Dendritic cell treated with granulocyte-macrophage colony-stimulating factor and Interleukin-4, amounts not matched to agents 40 ng/mL and 50 ng/mL, for 4 days (primary cell): ENCODE measurements around the gene CLEC5A.

Experiments
- H3K27ac Mint-ChIP-seq: one replicate; pipeline ENCODE4 v1.8.0; 2022; ENCODE audit warnings: mild to moderate bottlenecking, mixed read lengths
- H3K27me3 Mint-ChIP-seq: one replicate; pipeline ENCODE4 v1.8.0; 2022; ENCODE audit warnings: mild to moderate bottlenecking, mixed read lengths
- H3K36me3 Mint-ChIP-seq: one replicate; pipeline ENCODE4 v1.8.0; 2022; ENCODE audit warnings: low read depth, mixed read lengths
- H3K4me1 Mint-ChIP-seq: one replicate; pipeline ENCODE4 v1.8.0; 2022; ENCODE audit warnings: low read depth, mixed read lengths
- H3K4me3 Mint-ChIP-seq: one replicate; pipeline ENCODE4 v1.8.0; 2022; ENCODE audit warnings: mild to moderate bottlenecking, moderate library complexity, mixed read lengths
- H3K9me3 Mint-ChIP-seq: one replicate; pipeline ENCODE4 v1.8.0; 2022; ENCODE audit warnings: mixed read lengths
- intact Hi-C: fragments of 100-400 bp; cut with micrococcal nuclease; formaldehyde crosslinking; loops from one replicate; pipeline ENCODE4 v1.15.0; 2022

The CLEC5A gene

DNA sequence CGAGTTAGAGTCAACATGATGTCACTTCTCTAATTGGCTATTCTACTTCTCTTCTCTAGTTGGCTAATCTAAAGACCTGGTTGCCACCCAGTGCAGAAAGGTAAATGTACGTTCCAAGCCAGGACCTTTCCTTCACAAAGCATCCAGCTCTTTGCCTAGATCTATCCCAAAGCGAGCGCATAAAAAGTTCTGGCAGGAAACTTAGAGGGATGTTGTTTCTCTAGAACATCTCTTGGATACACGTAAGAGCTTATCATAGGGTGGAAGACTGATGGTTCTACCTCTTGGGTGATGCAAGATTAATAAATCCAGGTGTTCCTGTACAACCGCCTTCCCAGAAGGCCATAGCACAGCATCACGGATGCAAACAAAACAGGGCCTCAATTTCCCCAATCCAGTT is 26.9 kb upstream of the CLEC5A start, which contains the start of gene TAS2R38:
Gene TAS2R38 (minus strand): TSS at position 101 of the 400 bp plus-strand sequence. CDS start 84 bp downstream, at position 17.
- Mint-ChIP-seq H3K27ac (no peak within 1 kb of the TSS), H3K36me3 (no peaks in the 10 kb centered on the region), H3K27me3 (no peaks in the 10 kb centered on the region), H3K4me3 (no peak within 1 kb of the TSS), H3K4me1 (peaks cover 10% of the 10 kb centered on the region), H3K9me3 (no peaks in the 10 kb centered on the region)
- intact Hi-C loops = loop anchor here (10.0 kb wide), 3 partner anchors 131 to 331 kb away; no protein-coding TSS in a partner anchor

DNA sequence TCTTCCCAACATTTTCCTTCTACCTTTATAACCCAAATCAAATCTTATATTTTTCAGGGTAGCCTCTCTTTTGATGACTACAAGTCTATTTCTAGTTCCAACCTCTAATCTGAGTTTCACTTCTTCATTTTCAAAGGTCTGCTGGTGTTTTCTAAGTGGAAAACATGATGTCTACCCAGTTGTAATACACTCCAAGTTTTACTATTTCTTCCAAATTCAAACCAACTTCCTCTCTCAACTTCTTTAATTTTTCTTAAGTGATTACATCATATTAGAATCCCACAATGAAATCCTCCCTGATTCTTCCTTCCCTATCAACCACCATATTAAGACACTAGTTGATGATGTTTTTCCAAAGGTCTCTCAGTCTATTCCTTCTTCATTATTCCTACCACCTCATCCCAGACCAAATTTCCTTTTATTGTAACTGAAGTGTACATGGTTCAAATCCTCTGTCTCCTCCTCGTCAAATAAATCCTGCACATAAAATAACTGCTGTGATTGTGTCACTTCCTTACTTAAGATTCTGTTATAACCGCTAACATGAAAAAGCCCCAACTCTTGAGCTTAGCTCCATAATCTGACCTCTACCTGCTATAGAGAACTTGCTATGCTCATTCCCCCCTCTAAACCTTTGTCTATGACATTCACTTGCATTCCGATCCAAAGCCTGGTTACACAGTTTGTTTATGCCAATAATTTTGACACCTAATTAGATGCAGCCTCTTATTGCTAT is 14.1 kb upstream of the CLEC5A start:
- H3K4me1 Mint-ChIP-seq = peaks cover 19% of the 10 kb centered on the region
- H3K27ac Mint-ChIP-seq = peak overlapping the region; percentile 75
- H3K36me3 Mint-ChIP-seq = no peaks in the 10 kb centered on the region
- H3K4me3 Mint-ChIP-seq = peak overlapping the region; percentile 2
- intact Hi-C loops = loop anchor here (1.0 kb wide), 1 partner anchor 16 kb away; no protein-coding TSS in a partner anchor
- no peaks in the 10 kb centered on the region for H3K27me3 Mint-ChIP-seq
- peaks cover 26% of the 10 kb centered on the region for H3K9me3 Mint-ChIP-seq

DNA sequence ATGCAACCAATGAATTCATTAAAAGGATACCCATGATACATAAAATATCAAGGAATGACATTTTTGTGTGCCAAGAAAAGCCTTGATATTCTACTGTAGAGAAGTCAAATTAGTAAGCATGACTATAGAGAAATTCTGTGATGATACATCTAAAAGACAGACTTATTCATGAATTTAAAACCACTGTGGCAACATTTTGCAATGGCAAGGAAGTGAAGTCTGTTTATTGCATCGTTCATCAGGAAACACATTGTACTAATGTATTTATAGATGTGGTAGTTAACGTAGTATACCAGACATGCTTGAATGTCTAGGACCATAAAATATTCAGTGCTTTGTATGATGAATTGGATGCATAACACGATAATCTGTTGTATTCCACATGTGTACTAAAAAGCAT is 9.3 kb upstream of the CLEC5A start:
- H3K27me3 Mint-ChIP-seq = no peaks in the 10 kb centered on the region
- peaks cover 40% of the 10 kb centered on the region for H3K4me1 Mint-ChIP-seq
- no peak overlapping the region for H3K27ac Mint-ChIP-seq
- intact Hi-C loops = loop anchor here (10.0 kb wide), 1 partner anchor 301 kb away; no protein-coding TSS in a partner anchor
- H3K36me3 Mint-ChIP-seq = no peaks in the 10 kb centered on the region
- peaks cover 9% of the 10 kb centered on the region for H3K9me3 Mint-ChIP-seq
- no peak overlapping the region for H3K4me3 Mint-ChIP-seq

DNA sequence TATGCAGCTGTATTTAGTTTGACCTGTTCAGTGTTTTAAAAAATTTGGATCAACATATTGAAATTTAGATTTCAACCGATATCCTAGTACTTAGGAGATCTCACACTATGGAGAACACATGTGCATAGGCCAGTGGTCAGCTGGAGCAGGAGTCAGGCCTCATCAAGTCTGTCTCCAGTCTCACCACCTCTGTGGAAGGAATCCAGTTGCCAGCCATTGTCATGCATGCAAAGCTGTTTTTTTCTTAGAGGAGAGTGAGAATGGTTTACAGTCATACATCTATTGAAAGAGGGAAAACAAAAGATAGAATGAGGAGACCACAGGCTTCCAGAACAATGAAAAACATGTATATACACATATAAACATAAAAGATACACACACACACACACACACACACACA is 7.6 kb upstream of the CLEC5A start:
- intact Hi-C loops = loop anchor here (10.0 kb wide), 1 partner anchor 300 kb away; no protein-coding TSS in a partner anchor
- Mint-ChIP-seq H3K4me1 (peaks cover 43% of the 10 kb centered on the region), H3K27ac (no peak overlapping the region), H3K4me3 (no peak overlapping the region), H3K9me3 (peaks cover 9% of the 10 kb centered on the region), H3K27me3 (no peaks in the 10 kb centered on the region), H3K36me3 (no peaks in the 10 kb centered on the region)

DNA sequence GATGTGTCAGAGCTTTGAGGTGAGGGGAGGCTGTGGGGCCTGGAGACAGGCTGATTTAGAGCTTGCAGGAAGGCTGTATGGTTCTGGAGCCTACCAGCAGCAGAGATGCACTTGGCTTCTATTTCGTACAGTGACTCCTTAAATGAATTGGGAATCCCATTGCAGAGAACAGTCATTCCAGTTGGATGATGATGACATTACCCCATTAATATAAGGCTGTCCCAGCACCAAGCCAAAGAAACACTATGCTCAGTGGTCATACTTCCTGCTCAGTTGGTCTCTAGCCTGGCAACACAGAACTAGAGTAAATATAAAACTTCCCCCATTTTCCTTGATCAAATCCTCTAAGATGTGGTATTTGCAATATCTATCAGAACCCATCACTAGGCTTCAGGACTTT is 5.7 kb upstream of the CLEC5A start:
- Mint-ChIP-seq H3K36me3 (no peaks in the 10 kb centered on the region), H3K4me1 (peaks cover 51% of the 10 kb centered on the region), H3K27me3 (no peaks in the 10 kb centered on the region), H3K9me3 (peaks cover 6% of the 10 kb centered on the region), H3K27ac (no peak overlapping the region), H3K4me3 (no peak overlapping the region)
- intact Hi-C loops = loop anchor here (10.0 kb wide), 1 partner anchor 298 kb away; no protein-coding TSS in a partner anchor

DNA sequence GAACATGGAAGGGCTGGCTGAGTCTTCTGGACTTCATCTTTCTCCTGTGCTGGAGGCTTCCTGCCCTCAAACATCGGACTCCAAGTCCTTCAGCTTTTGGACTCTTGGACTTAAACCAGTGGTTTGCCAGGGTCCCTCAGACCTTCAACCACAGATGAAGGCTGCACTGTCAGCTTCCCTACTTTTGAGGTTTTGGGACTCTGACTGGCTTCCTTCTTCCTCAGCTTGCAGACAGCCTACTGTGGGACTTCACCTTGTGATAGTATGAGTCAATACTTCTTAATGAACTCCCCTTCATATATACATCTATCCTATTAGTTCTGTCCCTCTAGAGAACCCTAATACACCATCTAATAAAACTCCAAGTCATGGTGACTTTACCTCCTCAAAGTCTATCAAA is 4.0 kb upstream of the CLEC5A start:
- intact Hi-C loops = loop anchor here (10.0 kb wide), 1 partner anchor 296 kb away; no protein-coding TSS in a partner anchor
- H3K36me3 Mint-ChIP-seq = no peaks in the 10 kb centered on the region
- H3K27ac Mint-ChIP-seq = no peak overlapping the region
- no peak overlapping the region for H3K4me3 Mint-ChIP-seq
- no peaks in the 10 kb centered on the region for H3K9me3 Mint-ChIP-seq
- peaks cover 65% of the 10 kb centered on the region for H3K4me1 Mint-ChIP-seq
- peaks cover 1% of the 10 kb centered on the region for H3K27me3 Mint-ChIP-seq

DNA sequence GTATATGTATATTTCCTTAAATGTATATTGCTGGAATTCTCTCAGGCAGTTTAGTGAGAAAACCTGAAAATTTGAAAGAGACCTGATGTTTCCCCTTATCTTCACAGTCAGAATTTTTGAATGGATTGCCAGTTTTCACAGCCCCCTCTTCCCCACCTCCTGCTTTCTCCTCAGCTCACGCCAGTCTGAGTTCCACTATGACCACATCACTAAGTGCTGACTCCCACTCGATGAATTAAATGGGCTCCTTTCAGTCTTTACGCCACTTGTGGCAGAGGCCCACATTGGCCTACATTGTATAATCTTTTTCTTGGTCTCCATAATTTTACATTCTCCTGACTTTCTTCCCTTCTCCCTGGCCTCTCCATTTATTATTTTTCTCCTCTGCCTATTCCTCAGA is 3.1 kb upstream of the CLEC5A start:
- Mint-ChIP-seq H3K27ac (peak overlapping the region; percentile 9), H3K9me3 (no peaks in the 10 kb centered on the region), H3K4me3 (no peak overlapping the region), H3K4me1 (peaks cover 67% of the 10 kb centered on the region), H3K27me3 (peaks cover 1% of the 10 kb centered on the region), H3K36me3 (no peaks in the 10 kb centered on the region)
- intact Hi-C loops = loop anchor here (10.0 kb wide), 1 partner anchor 295 kb away; no protein-coding TSS in a partner anchor

DNA sequence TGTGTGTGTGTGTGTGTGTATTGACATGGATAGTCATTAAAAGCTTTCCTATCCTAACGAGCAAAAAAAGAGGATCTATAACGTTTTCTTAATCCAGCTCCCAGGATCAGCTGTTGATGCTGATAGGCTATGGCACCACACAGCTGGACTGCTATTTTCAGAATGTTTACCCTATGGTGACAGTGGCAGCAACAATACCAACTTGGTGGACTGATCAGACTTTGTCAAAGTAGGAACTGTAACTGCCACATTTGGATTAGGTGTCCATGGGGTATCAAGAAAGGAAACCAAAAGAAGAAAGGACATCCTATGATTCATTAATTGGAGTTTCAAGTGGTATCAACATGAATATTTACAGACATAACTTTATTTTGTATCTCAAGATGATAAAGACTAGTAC is 2.7 kb upstream of the CLEC5A start:
- peaks cover 1% of the 10 kb centered on the region for H3K27me3 Mint-ChIP-seq
- intact Hi-C loops = no loop called here

DNA sequence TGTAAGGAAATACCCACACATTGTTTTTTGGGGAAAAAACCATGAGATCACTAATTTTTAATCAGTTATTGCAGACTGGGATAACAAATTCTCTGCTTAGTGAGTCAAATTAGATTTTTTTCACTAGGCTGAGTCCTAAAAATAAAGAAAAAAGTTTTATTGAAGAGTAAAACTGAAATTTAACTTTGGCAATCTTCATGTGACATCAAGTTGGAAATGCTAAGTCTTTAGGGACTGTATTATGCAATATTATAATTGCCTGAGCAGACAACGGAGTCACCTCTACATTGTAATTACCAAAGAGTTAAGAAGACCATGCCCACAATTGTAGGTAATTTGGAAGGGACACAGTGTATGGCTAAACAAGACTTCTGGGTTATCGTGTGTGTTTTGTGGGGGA is 2.2 kb upstream of the CLEC5A start:
- Mint-ChIP-seq H3K4me3 (no peak overlapping the region), H3K36me3 (no peaks in the 10 kb centered on the region), H3K4me1 (peaks cover 68% of the 10 kb centered on the region), H3K27ac (no peak overlapping the region), H3K9me3 (no peaks in the 10 kb centered on the region), H3K27me3 (peaks cover 1% of the 10 kb centered on the region)
- intact Hi-C loops = no loop called here

More for the DNA sequence above, 2.7 kb upstream of the CLEC5A start:
- Mint-ChIP-seq H3K4me1 (peaks cover 67% of the 10 kb centered on the region), H3K4me3 (no peak overlapping the region), H3K27ac (no peak overlapping the region), H3K36me3 (no peaks in the 10 kb centered on the region), H3K9me3 (no peaks in the 10 kb centered on the region)

DNA sequence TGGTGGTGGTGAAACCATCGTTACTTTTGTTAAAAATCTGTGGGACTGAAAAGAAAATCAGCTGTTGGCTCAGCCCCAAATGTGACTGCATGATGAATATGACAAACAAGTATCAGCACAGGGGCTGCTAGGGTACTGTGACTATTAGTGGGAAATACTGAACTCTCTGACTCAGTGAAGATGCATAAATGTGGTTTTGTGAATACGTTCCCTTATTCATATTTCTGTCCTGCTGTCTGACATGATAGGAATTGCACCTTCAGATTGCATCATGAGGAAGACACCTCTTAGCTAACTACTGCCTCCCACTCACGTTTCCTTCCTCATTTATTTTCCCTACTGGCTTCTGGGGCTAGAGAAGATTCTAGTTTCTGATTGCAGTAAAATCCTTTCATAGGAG is 1.4 kb downstream of the CLEC5A start:
- no peak overlapping the region for H3K4me3 Mint-ChIP-seq
- peak overlapping the region; percentile 30 for H3K27ac Mint-ChIP-seq
- peaks cover 52% of the 10 kb centered on the region for H3K4me1 Mint-ChIP-seq
- peaks cover 20% of the 10 kb centered on the region for H3K9me3 Mint-ChIP-seq
- peaks cover 1% of the 10 kb centered on the region for H3K27me3 Mint-ChIP-seq
- intact Hi-C loops = loop anchor here (1.0 kb wide), 1 partner anchor 15 kb away; no protein-coding TSS in a partner anchor
- peaks cover 12% of the 10 kb centered on the region for H3K36me3 Mint-ChIP-seq

DNA sequence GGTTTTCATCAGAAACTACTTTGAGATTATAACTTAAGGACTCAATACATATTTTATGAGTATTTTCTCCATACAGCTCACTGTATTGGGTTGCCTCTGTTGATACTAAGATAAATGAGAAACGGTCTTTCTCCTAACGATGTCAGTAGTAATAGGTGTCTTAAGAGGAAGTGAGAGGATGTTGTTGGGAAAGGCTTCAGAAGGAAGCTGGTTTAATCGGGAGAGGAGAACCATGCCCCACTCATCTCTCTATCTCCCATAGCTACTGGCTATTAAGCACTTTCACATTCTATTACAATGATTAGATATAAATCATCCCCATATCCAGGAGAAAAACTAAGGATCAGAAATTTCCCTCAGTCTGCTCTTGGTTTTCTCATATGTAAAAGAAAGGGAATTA is 2.0 kb downstream of the CLEC5A start:
- peak overlapping the region; percentile 30 for H3K27ac Mint-ChIP-seq
- intact Hi-C loops = loop anchor here (1.0 kb wide), 1 partner anchor 15 kb away; no protein-coding TSS in a partner anchor
- H3K4me3 Mint-ChIP-seq = no peak overlapping the region
- H3K27me3 Mint-ChIP-seq = peaks cover 1% of the 10 kb centered on the region
- H3K36me3 Mint-ChIP-seq = peaks cover 16% of the 10 kb centered on the region
- H3K9me3 Mint-ChIP-seq = peaks cover 26% of the 10 kb centered on the region
- H3K4me1 Mint-ChIP-seq = peaks cover 47% of the 10 kb centered on the region

DNA sequence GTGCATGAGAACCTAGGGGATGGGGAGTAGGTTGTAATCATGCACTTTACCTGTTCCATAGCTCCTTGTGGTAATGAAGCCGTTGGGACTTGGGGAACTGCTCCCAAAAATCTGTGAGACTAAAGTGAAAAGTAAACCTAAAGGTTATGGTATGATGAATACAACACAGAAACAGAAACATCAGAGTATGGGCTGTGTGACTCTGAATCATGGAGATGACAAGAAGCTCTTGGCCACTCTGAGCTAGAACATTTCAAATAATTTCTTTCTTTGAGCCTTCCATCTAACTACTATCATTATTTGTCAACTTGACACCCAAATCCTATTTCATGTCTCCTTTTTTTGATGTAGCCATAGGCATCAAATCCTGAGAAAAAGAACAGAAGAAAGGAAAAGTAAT is 2.9 kb downstream of the CLEC5A start:
- Mint-ChIP-seq H3K9me3 (peaks cover 35% of the 10 kb centered on the region), H3K36me3 (peaks cover 16% of the 10 kb centered on the region), H3K4me1 (peaks cover 37% of the 10 kb centered on the region), H3K4me3 (no peak overlapping the region), H3K27me3 (peaks cover 1% of the 10 kb centered on the region), H3K27ac (no peak overlapping the region)
- intact Hi-C loops = no loop called here

DNA sequence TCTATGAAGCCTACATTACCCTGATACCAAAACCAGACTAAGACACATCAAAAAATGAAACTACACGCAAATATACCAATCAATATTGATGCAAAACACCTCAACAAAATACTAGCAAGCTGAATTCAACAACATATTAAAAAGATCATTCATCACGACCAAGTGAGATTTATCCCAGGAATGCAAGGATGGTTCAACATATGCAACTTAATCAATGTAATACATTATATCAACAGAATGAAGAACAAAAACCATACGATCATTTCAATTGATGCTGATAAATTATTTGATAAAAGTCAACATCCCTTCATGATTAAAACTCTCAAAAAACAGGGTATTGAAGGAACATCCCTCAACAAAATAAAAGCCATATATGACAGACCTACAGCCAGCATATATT is 5.7 kb downstream of the CLEC5A start:
- no peak overlapping the region for H3K27ac Mint-ChIP-seq
- H3K36me3 Mint-ChIP-seq = peaks cover 16% of the 10 kb centered on the region
- H3K27me3 Mint-ChIP-seq = no peaks in the 10 kb centered on the region
- peaks cover 35% of the 10 kb centered on the region for H3K9me3 Mint-ChIP-seq
- H3K4me1 Mint-ChIP-seq = peaks cover 28% of the 10 kb centered on the region
- intact Hi-C loops = no loop called here
- H3K4me3 Mint-ChIP-seq = no peak overlapping the region

DNA sequence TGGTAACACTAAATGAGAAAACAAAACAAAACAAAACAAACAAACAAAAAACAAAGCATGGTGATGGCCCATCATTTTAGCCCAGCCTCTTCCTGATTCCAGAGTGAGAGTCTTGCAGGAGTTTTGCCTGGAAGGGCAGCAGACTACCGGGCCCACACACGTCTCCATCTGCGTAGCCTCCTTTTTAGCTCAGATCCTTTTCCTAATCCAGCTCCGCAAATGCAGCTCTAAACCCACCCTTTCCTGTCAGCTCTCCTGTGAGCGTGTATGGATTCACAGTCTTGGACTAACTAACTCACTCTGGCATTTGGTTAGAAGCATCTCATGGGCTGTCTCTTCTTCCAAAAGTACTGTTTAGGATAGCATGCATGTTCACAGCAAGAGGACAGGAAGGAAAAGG is 16.6 kb downstream of the CLEC5A start:
- H3K9me3 Mint-ChIP-seq = no peaks in the 10 kb centered on the region
- peaks cover 48% of the 10 kb centered on the region for H3K4me1 Mint-ChIP-seq
- H3K27ac Mint-ChIP-seq = no peak overlapping the region
- no peaks in the 10 kb centered on the region for H3K27me3 Mint-ChIP-seq
- H3K36me3 Mint-ChIP-seq = peaks cover 5% of the 10 kb centered on the region
- no peak overlapping the region for H3K4me3 Mint-ChIP-seq
- intact Hi-C loops = no loop called here
